Measurements from ENCODE around the gene CST2.
"Not testable (repeated sequence)": the region's sequence is repeated elsewhere in the genome, so short reads cannot be mapped to it uniquely, and the experiment has no call there.

GRCh38 chr20:23799216-23799847 is 27.2 kb downstream of the CST2 start:
- peak in 2 of 4 experiments; percentile 22 to 30 for TF ChIP-seq CTCF (IDR thresholded peaks at IDR 0.05)
- TF ChIP-seq POLR2A (IDR thresholded peaks at IDR 0.05), result not testable (repeated sequence)
